ENCODE measurements around the gene DDI2.

DDI2 gene

GRCh38 chr1:15605398-15606383, 11.6 kb upstream of the DDI2 start:
- DNase-seq = no peak

- DNase-seq = no peak
Observed at GRCh38 chr1:15609631-15610030, 7.6 kb upstream of the DDI2 start.

- DNase-seq = no peak
Observed at GRCh38 chr1:15610167-15610566, 7.1 kb upstream of the DDI2 start.

GRCh38 chr1:15616373-15617172, 685 bp upstream of the DDI2 start:
- DNase-seq = no peak

- no peak for DNase-seq
Observed at GRCh38 chr1:15618077-15618654, 908 bp downstream of the DDI2 start.

GRCh38 chr1:15618655-15619525, 1.6 kb downstream of the DDI2 start:
- no peak for DNase-seq

GRCh38 chr1:15620155-15620545, 2.9 kb downstream of the DDI2 start:
- no peak for DNase-seq

GRCh38 chr1:15620902-15621682, 3.8 kb downstream of the DDI2 start:
- no peak for DNase-seq

- no peak for DNase-seq
Observed at GRCh38 chr1:15621975-15622374, 4.7 kb downstream of the DDI2 start.

GRCh38 chr1:15622712-15623373, 5.6 kb downstream of the DDI2 start:
- DNase-seq = no peak

- no peak for DNase-seq
Observed at GRCh38 chr1:15623435-15623834, 6.2 kb downstream of the DDI2 start.

- no peak for DNase-seq
Observed at GRCh38 chr1:15624133-15624714, 7.0 kb downstream of the DDI2 start.

GRCh38 chr1:15625056-15625917, 8.0 kb downstream of the DDI2 start:
- DNase-seq = no peak

- DNase-seq = no peak
Observed at GRCh38 chr1:15626269-15626950, 9.2 kb downstream of the DDI2 start.

GRCh38 chr1:15627343-15627988, 10.2 kb downstream of the DDI2 start:
- no peak for DNase-seq

- no peak for DNase-seq
Observed at GRCh38 chr1:15628003-15628402, 10.7 kb downstream of the DDI2 start.

- no peak for DNase-seq
Observed at GRCh38 chr1:15633756-15634420, 16.6 kb downstream of the DDI2 start.

- no peak for DNase-seq
Observed at GRCh38 chr1:15636436-15636835, 19.2 kb downstream of the DDI2 start.
